Peyer's patch (tissue), 4 donors: ENCODE measurements around the gene FOXS1.

Experiments
- POLR2A ChIP-seq, 2 donors: fragments of 450-650 bp; IDR thresholded peaks; one replicate each; pipeline ENCODE4 v1.5.1; 2017; ENCODE audit warnings: antibody characterized with exemption in 2 of 2, mild to moderate bottlenecking in 2 of 2, moderate library complexity in 2 of 2
- TF ChIP-seq, protein P1 (sequence below), 6 experiments: fragments of 450-650 bp in 4 of 6; fragments of 200-600 bp in 2 of 6; sonication (generic) in 1 of 6; IDR thresholded peaks; one replicate each; pipeline ENCODE4 v1.5.1; 2017 to 2019; ENCODE audit warnings: antibody characterized with exemption in 6 of 6, mild to moderate bottlenecking in 3 of 6, moderate library complexity in 1 of 6

GRCh38 chr20:31862157-31862470 lies 16.7 kb upstream of the FOXS1 start:
- TF ChIP-seq, protein P1, sequence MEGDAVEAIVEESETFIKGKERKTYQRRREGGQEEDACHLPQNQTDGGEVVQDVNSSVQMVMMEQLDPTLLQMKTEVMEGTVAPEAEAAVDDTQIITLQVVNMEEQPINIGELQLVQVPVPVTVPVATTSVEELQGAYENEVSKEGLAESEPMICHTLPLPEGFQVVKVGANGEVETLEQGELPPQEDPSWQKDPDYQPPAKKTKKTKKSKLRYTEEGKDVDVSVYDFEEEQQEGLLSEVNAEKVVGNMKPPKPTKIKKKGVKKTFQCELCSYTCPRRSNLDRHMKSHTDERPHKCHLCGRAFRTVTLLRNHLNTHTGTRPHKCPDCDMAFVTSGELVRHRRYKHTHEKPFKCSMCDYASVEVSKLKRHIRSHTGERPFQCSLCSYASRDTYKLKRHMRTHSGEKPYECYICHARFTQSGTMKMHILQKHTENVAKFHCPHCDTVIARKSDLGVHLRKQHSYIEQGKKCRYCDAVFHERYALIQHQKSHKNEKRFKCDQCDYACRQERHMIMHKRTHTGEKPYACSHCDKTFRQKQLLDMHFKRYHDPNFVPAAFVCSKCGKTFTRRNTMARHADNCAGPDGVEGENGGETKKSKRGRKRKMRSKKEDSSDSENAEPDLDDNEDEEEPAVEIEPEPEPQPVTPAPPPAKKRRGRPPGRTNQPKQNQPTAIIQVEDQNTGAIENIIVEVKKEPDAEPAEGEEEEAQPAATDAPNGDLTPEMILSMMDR (IDR thresholded peaks at IDR 0.05), result no peak
- no peak for TF ChIP-seq POLR2A (IDR thresholded peaks at IDR 0.05)
